Choroid plexus epithelial cell (primary cell): ENCODE results near the gene PPP6R2.
"Not testable (repeated sequence)": the region's sequence is repeated elsewhere in the genome, so short reads cannot be mapped to it uniquely, and the experiment has no call there.

ENCODE experiments used
- DNase-seq: peaks from one replicate; pipeline ENCODE4 v3.0.0-alpha.2; 2010; ENCODE audit warnings: low read depth
- H3K4me3 ChIP-seq: 2 replicates; pipeline ENCODE4 v1.5.1; 2011; ENCODE audit warnings: low read depth, mild to moderate bottlenecking, control low read depth, low read length, moderate library complexity
- CTCF ChIP-seq: conservative IDR thresholded peaks from 2 replicates; pipeline ENCODE4 v1.5.1; 2011; ENCODE audit warnings: low read depth, mild to moderate bottlenecking, control low read depth, inconsistent platforms, low read length, moderate library complexity

PPP6R2 gene

GRCh38 chr22:50367778-50368500 is 24.8 kb downstream of the PPP6R2 start:
- no peak overlapping the region for H3K4me3 ChIP-seq
- no peak for DNase-seq
- TF ChIP-seq CTCF: no peak

- H3K4me3 ChIP-seq: no peak overlapping the region
Observed at GRCh38 chr22:50371101-50371648, 28.0 kb downstream of the PPP6R2 start.

GRCh38 chr22:50376085-50376651 is 33.0 kb downstream of the PPP6R2 start:
- H3K4me3 ChIP-seq: no peak overlapping the region
- TF ChIP-seq CTCF: no peak
- no peak for DNase-seq

More at GRCh38 chr22:50371101-50371648, 28.0 kb downstream of the PPP6R2 start:
- TF ChIP-seq CTCF: no peak
- no peak for DNase-seq

GRCh38 chr22:50381021-50381555 is 38.0 kb downstream of the PPP6R2 start:
- H3K4me3 ChIP-seq, DNase-seq: not testable (repeated sequence)

- no peak for DNase-seq
- TF ChIP-seq CTCF: no peak
- no peak overlapping the region for H3K4me3 ChIP-seq
Observed at GRCh38 chr22:50396751-50397370, 53.7 kb downstream of the PPP6R2 start.

- not testable (repeated sequence) for DNase-seq, H3K4me3 ChIP-seq
Observed at GRCh38 chr22:50397371-50398060, 54.4 kb downstream of the PPP6R2 start.

GRCh38 chr22:50398831-50399648 is 55.9 kb downstream of the PPP6R2 start:
- no peak for TF ChIP-seq CTCF
- no peak for DNase-seq
- H3K4me3 ChIP-seq: no peak overlapping the region
